ENCODE data around the gene CREB3L1.

The CREB3L1 gene

DNA sequence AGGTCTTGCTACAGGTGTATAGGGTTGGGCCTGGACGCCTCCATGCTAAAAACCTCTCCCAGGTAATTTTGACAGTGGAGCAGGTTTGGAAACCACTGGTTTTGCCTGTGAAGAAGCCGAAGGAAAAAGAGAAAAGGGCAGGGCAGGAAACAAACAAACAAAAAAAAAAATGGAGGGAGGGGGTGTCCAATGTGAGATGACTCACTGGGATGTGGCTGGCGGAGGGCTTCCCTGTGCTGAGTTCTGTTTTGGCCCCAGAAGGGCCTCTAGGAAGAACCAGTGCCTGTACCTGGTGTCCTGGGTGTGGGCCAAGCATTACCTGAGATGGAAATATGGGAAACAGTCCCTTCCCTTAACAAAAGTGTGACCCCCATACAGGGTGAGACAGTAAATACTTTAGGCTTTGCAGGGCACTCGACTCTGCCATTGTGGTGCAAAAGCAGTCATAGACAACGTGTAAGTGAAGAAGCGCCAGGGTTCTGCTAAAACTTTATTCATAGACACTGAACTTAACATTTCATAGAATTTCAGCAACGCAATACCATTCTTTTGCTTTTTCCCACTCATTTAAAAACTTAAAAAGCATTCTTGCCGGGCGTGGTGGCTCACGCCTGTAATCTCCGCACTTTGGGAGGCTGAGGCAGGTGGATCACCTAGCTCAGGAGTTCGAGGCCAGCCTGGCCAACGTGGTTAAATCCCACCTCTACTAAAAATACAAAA, 60.3 kb downstream of the CREB3L1 start:
- no peak overlapping the region for H3K4me3 ChIP-seq (ENCODE audit: low read length)
- DNase-seq (ENCODE audit: low read depth), result no peak
- TF ChIP-seq, protein P1, sequence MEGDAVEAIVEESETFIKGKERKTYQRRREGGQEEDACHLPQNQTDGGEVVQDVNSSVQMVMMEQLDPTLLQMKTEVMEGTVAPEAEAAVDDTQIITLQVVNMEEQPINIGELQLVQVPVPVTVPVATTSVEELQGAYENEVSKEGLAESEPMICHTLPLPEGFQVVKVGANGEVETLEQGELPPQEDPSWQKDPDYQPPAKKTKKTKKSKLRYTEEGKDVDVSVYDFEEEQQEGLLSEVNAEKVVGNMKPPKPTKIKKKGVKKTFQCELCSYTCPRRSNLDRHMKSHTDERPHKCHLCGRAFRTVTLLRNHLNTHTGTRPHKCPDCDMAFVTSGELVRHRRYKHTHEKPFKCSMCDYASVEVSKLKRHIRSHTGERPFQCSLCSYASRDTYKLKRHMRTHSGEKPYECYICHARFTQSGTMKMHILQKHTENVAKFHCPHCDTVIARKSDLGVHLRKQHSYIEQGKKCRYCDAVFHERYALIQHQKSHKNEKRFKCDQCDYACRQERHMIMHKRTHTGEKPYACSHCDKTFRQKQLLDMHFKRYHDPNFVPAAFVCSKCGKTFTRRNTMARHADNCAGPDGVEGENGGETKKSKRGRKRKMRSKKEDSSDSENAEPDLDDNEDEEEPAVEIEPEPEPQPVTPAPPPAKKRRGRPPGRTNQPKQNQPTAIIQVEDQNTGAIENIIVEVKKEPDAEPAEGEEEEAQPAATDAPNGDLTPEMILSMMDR (conservative IDR thresholded peaks at IDR 0.05; ENCODE audit: low read length), result no peak

DNA sequence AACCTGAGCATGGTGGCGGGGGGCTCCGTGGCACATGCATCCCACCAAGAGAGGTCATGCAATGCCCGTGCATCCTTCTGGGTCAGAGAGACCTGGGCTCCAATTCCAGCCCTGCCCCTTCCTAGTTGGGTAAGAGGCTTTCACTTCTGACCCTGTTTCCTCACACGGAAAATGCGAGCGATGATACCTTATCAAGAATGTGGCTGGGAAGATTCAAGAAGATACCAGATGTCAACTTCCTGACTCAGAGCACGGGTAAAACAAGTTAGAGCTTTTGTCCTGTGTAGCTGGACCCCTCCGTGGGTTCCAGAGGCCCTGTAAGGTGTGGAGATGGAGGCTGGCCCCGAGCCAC, 61.1 kb downstream of the CREB3L1 start:
- TF ChIP-seq, protein P1 (conservative IDR thresholded peaks at IDR 0.05; ENCODE audit: low read length), result no peak
- no peak for DNase-seq (ENCODE audit: low read depth)
- peak overlapping the region; percentile 27 for H3K4me3 ChIP-seq (ENCODE audit: low read length)

DNA sequence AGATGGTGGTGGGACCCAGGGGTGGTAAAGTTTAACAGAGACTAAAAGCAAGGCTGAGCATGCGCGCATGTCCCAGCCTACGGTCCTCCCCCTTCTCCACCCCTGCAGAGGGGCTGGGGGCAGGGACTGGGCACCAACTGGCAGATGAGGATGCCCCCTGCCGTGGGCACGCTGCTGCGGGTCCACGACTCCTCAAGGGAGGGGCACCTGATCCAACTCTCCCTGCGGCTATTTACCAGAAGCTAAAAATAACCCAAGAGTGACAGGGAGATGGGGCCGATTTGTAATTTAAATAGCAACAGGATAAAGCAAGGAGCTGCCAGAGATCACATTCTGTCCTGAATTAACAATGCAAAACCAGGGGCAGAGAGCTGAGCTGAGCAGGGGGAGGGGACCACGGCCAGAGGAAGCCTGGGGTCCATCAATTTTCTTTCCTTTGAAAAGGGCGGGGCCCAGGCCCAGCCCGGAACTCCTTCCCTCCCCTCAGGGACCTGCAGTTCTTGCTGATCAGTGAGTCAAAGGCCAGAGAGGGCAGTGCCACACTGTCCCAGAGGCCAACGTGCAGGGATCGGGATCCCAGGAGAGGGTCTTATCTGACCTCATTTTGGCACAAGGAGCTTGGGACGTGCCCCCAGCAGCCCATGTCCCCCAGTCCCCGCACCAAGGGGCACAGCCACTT, 61.7 kb downstream of the CREB3L1 start:
- no peak for DNase-seq (ENCODE audit: low read depth)
- TF ChIP-seq, protein P1 (conservative IDR thresholded peaks at IDR 0.05; ENCODE audit: low read length), result no peak
- H3K4me3 ChIP-seq (ENCODE audit: low read length), result peak overlapping the region; percentile 27

DNA sequence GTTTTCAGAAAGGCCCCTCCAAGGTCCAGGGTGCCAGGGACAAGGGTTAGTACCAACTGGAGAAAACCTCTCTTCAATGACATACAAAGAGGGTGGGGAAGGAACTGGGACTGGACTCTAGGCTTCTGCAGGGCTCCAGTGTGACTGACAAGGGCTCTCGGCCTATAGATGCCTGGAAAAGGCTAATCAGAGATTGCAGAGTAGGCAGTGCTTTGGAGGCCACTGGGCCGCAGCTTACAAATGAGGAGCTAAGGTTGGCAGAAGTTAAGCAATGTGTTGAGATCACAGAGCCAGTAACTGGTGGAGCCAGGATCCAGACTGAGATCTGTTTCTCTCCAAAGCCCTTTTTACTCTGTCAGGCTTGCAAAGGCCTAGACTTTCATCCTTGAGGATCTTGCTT, 62.4 kb downstream of the CREB3L1 start:
- H3K4me3 ChIP-seq (ENCODE audit: low read length), result no peak overlapping the region
- TF ChIP-seq, protein P1 (conservative IDR thresholded peaks at IDR 0.05; ENCODE audit: low read length), result no peak
- DNase-seq (ENCODE audit: low read depth), result no peak

DNA sequence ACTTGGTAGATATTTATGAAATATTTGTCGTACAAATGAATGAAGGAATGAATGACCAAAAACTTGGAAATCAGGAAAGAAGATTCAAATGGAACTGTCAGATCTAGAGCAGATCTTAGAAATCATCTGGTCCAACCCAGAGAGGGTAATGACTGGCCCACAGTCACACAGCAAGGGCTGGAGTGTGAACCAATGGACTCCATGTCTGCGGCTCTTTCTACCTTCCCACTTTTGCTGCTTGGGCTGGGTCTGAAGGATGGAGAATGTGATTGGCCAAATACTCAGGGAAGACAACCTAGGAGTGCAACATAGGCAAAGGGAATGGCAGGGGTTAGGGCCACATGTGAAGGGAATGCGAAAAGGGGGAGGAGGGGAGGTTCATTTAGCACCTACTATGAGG, 64.0 kb downstream of the CREB3L1 start:
- TF ChIP-seq, protein P1 (conservative IDR thresholded peaks at IDR 0.05; ENCODE audit: low read length), result no peak
- no peak overlapping the region for H3K4me3 ChIP-seq (ENCODE audit: low read length)
- DNase-seq (ENCODE audit: low read depth), result no peak

DNA sequence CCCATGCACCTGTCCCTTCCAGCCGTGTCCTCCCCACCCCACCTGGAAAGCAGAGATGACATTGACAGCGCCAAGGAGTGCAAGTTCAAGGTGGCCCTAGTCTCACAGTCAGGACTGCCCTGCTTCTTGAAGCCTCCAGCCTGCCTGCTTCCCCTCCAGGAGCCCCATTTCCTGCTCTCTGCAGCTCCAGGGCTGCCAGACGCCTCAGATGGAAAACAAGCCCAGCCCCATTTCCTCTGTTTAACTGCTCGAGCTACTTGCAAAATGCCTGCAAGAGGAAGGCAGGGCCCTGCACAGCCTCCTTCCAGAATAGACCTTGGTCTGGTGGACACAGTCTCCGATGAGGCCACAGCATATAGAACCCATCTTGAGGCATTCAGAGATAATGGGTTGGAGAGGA, 64.8 kb downstream of the CREB3L1 start:
- TF ChIP-seq, protein P1 (conservative IDR thresholded peaks at IDR 0.05; ENCODE audit: low read length), result no peak
- no peak overlapping the region for H3K4me3 ChIP-seq (ENCODE audit: low read length)
- no peak for DNase-seq (ENCODE audit: low read depth)

DNA sequence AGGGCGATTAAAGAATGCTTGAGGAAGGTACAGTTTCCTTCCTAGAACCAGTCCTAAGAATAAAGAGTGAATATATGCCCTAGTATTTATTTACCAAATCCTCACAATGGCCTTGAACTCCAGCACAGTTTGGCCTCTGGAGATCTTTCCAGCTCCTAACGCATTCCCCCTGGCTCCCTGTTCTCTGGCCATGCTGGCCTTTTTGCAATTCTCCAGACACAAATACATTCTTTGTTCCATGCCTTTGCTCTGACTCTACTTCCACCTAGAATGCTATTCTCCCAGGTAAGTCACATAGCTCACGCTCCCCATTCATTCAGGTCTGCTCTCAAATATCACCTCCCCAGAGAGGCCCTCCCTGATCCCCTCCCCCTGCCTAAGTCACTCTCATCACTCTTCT, 66.1 kb downstream of the CREB3L1 start:
- H3K4me3 ChIP-seq (ENCODE audit: low read length), result no peak overlapping the region
- DNase-seq (ENCODE audit: low read depth), result no peak
- TF ChIP-seq, protein P1 (conservative IDR thresholded peaks at IDR 0.05; ENCODE audit: low read length), result no peak
